Measurements from ENCODE around the gene PYURF. TPM values are rescaled to one million over a fixed set of nuclear protein-coding genes. Genes with fewer than 3 reads are reported as not detected.
A peak's percentile ranks its signal among the peaks of the same experiment; 100 is the strongest.

Gene PYURF
- total RNA-seq, 1 donor = 91.1 TPM

DNA sequence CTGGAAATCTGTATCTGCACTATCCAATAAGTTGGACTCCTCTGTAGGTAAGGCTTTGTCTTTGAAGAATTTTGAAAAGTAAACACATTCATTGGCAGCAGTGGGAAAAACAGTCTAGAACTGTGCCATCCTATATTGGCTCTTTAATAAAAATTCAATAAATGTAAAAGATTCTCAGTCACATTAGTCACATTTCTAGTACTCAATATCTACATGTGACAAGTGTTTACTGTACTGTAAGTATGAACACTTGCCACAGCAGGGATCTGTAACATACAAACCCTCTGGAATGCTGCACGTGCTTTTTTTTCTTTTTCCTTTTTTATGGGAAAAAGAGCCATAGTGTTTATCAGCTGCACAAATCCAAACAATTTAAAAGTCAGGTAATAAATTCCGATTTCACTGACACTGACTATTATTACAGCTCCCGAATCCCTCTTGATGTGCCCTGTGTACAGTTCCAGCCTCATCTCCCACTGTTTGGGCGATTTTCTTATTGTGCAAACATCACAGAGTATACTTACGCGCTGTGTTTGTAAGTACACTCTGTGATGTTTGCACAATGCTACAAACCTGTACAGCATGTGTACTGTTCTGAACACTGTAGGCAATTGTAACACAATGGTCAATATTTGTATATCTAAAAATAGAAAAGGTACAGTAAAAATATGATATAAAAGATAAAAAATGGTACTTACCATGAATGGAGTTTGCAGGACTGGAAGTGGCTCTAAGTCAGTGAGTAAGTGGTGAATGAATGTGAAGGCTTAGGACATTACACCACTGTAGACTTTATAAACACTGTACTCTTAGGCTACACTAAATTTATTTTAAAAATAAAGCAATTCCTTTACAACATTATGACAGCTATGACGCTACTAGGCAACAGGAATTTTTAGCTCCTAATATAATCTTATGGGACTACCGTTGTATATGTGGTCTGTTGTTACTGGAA is 8.7 kb downstream of the PYURF start:
- TF ChIP-seq CTCF (IDR thresholded peaks at IDR 0.05; ENCODE audit: insufficient read depth, low read depth, low read length) = no peak
- DNase-seq (ENCODE audit: low read depth) = no peak
- no peak overlapping the region for H3K4me3 ChIP-seq (ENCODE audit: low read depth, low read length)

- no peak overlapping the region for H3K4me3 ChIP-seq (ENCODE audit: low read depth, low read length)
- TF ChIP-seq CTCF (IDR thresholded peaks at IDR 0.05; ENCODE audit: insufficient read depth, low read depth, low read length) = no peak
- no peak for DNase-seq (ENCODE audit: low read depth)
These were observed 12.3 kb downstream of the PYURF start for GRCh38 chr4:88511236-88511635.

DNA sequence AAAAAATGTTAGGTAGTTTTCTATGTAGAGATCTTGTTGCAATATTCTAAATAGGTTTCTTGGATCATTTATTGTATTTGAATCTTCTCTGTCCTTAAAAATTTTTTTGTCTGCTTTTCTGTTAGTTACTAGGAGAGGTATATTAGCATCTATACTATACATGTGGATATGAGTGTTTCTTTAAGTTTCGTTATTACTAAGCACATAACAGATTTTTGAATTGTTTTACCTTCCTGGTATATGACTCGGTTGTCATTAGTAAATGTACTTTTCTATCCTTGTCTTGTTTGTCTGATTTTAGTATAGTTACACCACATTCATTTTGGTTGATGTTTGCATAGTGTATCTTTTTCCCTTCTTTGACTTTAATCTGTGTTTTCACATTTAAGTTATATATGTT is 20.2 kb downstream of the PYURF start:
- DNase-seq (ENCODE audit: low read depth) = no peak
- no peak overlapping the region for H3K4me3 ChIP-seq (ENCODE audit: low read depth, low read length)
- TF ChIP-seq CTCF (IDR thresholded peaks at IDR 0.05; ENCODE audit: insufficient read depth, low read depth, low read length) = no peak

DNA sequence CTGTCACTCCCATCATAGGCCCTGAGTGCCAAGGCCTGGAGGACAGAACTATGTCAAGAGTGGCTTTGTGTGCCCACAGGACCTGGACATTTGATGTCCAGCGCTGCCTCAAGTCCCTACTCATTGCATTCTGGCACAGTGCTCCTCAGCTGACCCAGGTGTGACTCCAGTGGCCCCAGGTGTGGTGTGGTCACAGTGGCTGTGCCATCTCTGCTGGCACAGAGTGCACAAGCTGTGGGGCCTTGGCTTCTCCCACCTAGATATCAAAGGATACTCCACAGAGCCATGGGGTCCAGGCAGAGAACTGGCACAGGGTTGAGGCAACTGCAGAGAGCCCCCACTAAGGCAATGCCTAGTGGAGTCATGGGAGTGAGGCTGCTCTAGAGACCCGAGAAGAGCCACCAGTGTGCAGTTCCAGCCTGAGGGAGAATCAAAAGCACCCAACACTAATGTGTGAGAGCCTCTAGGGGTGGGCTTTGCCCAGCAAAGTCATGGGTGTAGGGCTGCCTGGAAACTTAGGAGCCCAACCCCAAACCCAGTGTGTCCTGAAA is 25.6 kb downstream of the PYURF start:
- DNase-seq (ENCODE audit: low read depth) = no peak
- H3K4me3 ChIP-seq (ENCODE audit: low read depth, low read length) = no peak overlapping the region
- no peak for TF ChIP-seq CTCF (IDR thresholded peaks at IDR 0.05; ENCODE audit: insufficient read depth, low read depth, low read length)

- no peak for DNase-seq (ENCODE audit: low read depth)
- no peak overlapping the region for H3K4me3 ChIP-seq (ENCODE audit: low read depth, low read length)
- no peak for TF ChIP-seq CTCF (IDR thresholded peaks at IDR 0.05; ENCODE audit: insufficient read depth, low read depth, low read length)
These were observed 34.3 kb downstream of the PYURF start for GRCh38 chr4:88489100-88489761.

DNA sequence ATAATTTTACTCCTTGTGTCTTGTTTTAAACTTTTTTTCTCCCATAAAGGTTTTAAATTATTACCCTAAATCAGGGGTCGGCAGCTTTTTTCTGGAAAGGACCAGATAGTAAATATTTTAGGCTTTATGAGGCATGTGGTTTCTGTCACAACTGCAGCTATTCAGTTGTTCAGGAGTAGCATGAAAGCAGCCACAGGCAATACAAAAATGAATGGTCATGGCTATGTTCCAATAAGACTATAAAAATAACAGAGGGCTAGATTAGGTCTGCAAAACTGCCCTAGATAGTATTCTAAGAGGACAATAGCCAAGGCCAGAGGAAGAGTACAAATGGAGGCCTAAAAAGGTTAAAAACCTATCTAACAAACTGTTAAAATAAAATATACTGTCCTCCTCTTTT is 42.0 kb downstream of the PYURF start:
- peak; percentile 27 for DNase-seq (ENCODE audit: low read depth)
- H3K4me3 ChIP-seq (ENCODE audit: low read depth, low read length) = no peak overlapping the region
- no peak for TF ChIP-seq CTCF (IDR thresholded peaks at IDR 0.05; ENCODE audit: insufficient read depth, low read depth, low read length)
